ENCODE data around the gene SMYD3.

The SMYD3 gene

GRCh38 chr1:246117066-246117791, 389.9 kb downstream of the SMYD3 start:
- H3K36me3 ChIP-seq (ENCODE audit: control insufficient read depth, insufficient read depth, low read length), result no peaks in the 10 kb centered on the region
- no peaks in the 10 kb centered on the region for H3K27me3 ChIP-seq (replicated peaks; ENCODE audit: control insufficient read depth, insufficient read depth, low read length)
- H3K4me3 ChIP-seq (replicated peaks; ENCODE audit: low read depth, low read length), result no peak overlapping the region
- peak; percentile 57 for TF ChIP-seq CTCF (IDR thresholded peaks at IDR 0.05; ENCODE audit: insufficient read depth, low read length, poor library complexity, severe bottlenecking)
- DNase-seq (ENCODE audit: extremely low read depth, insufficient read length), result peak; percentile 19

GRCh38 chr1:246114369-246114768, 392.7 kb downstream of the SMYD3 start:
- no peak for DNase-seq (ENCODE audit: extremely low read depth, insufficient read length)
- Histone ChIP-seq H3K4me3 (replicated peaks; ENCODE audit: low read depth, low read length) (no peak overlapping the region), H3K36me3 (ENCODE audit: control insufficient read depth, insufficient read depth, low read length) (no peaks in the 10 kb centered on the region), H3K27me3 (replicated peaks; ENCODE audit: control insufficient read depth, insufficient read depth, low read length) (no peaks in the 10 kb centered on the region)
- TF ChIP-seq CTCF (IDR thresholded peaks at IDR 0.05; ENCODE audit: insufficient read depth, low read length, poor library complexity, severe bottlenecking), result no peak

GRCh38 chr1:246113555-246114095, 393.5 kb downstream of the SMYD3 start:
- no peak overlapping the region for H3K4me3 ChIP-seq (replicated peaks; ENCODE audit: low read depth, low read length)
- DNase-seq (ENCODE audit: extremely low read depth, insufficient read length), result no peak
- H3K36me3 ChIP-seq (ENCODE audit: control insufficient read depth, insufficient read depth, low read length), result no peaks in the 10 kb centered on the region
- no peak for TF ChIP-seq CTCF (IDR thresholded peaks at IDR 0.05; ENCODE audit: insufficient read depth, low read length, poor library complexity, severe bottlenecking)
- no peaks in the 10 kb centered on the region for H3K27me3 ChIP-seq (replicated peaks; ENCODE audit: control insufficient read depth, insufficient read depth, low read length)

GRCh38 chr1:246111570-246111969, 395.5 kb downstream of the SMYD3 start:
- TF ChIP-seq CTCF (IDR thresholded peaks at IDR 0.05; ENCODE audit: insufficient read depth, low read length, poor library complexity, severe bottlenecking), result no peak
- Histone ChIP-seq H3K36me3 (ENCODE audit: control insufficient read depth, insufficient read depth, low read length) (no peaks in the 10 kb centered on the region), H3K4me3 (replicated peaks; ENCODE audit: low read depth, low read length) (no peak overlapping the region), H3K27me3 (replicated peaks; ENCODE audit: control insufficient read depth, insufficient read depth, low read length) (no peaks in the 10 kb centered on the region)
- no peak for DNase-seq (ENCODE audit: extremely low read depth, insufficient read length)

GRCh38 chr1:246110343-246111219, 396.5 kb downstream of the SMYD3 start:
- no peak for DNase-seq (ENCODE audit: extremely low read depth, insufficient read length)
- no peak overlapping the region for H3K4me3 ChIP-seq (replicated peaks; ENCODE audit: low read depth, low read length)
- no peaks in the 10 kb centered on the region for H3K27me3 ChIP-seq (replicated peaks; ENCODE audit: control insufficient read depth, insufficient read depth, low read length)
- H3K36me3 ChIP-seq (ENCODE audit: control insufficient read depth, insufficient read depth, low read length), result no peaks in the 10 kb centered on the region
- TF ChIP-seq CTCF (IDR thresholded peaks at IDR 0.05; ENCODE audit: insufficient read depth, low read length, poor library complexity, severe bottlenecking), result no peak

Data from GM06990 (cell line).